Endothelial cell of umbilical vein (primary cell): ENCODE measurements around the gene RPS18.
"Not testable (repeated sequence)": the region's sequence is repeated elsewhere in the genome, so short reads cannot be mapped to it uniquely, and the experiment has no call there.

Experiments
- CTCF ChIP-seq, 2 donors: IDR thresholded peaks; 1 replicate in 1 of 2; 2 replicates in 1 of 2; pipeline ENCODE4 v1.5.1; 2011; ENCODE audit warnings: low read length in 2 of 2, mild to moderate bottlenecking in 2 of 2, moderate library complexity in 2 of 2, control low read depth in 1 of 2, inconsistent platforms in 1 of 2, low read depth in 1 of 2; ENCODE audit not compliant: insufficient read depth in 1 of 2; ENCODE audit errors: extremely low read depth in 1 of 2
- EZH2 ChIP-seq: IDR thresholded peaks from 2 replicates; pipeline ENCODE4 v1.6.1; 2012; ENCODE audit warnings: borderline replicate concordance, low read depth, mild to moderate bottlenecking, moderate library complexity, low read length, inconsistent platforms; ENCODE audit not compliant: severe bottlenecking
- FOS ChIP-seq: IDR thresholded peaks from 2 replicates; pipeline ENCODE4 v1.6.1; 2011; ENCODE audit warnings: mild to moderate bottlenecking, low read length, moderate library complexity, borderline replicate concordance; ENCODE audit not compliant: insufficient read depth
- JUN ChIP-seq: IDR thresholded peaks from 2 replicates; pipeline ENCODE4 v1.6.1; 2011; ENCODE audit warnings: borderline replicate concordance, low read depth; ENCODE audit not compliant: insufficient read length, insufficient read depth
- MAX ChIP-seq: IDR thresholded peaks from 2 replicates; pipeline ENCODE4 v1.6.1; 2011; ENCODE audit not compliant: insufficient read depth, insufficient read length
- POLR2A ChIP-seq: IDR thresholded peaks from 2 replicates; pipeline ENCODE4 v1.6.1; 2012; ENCODE audit warnings: low read depth, mild to moderate bottlenecking, control low read depth, low read length
- POLR2AphosphoS5 ChIP-seq: IDR thresholded peaks from 2 replicates; pipeline ENCODE4 v1.6.1; 2012; ENCODE audit warnings: low read depth, mild to moderate bottlenecking, control low read depth, low read length, moderate library complexity; ENCODE audit not compliant: insufficient read depth

GRCh38 chr6:33262490-33262889, 9.4 kb upstream of the RPS18 start:
- TF ChIP-seq CTCF (IDR thresholded peaks at IDR 0.05; ENCODE audit: extremely low read depth in 1 of 2, insufficient read depth in 1 of 2, low read depth in 1 of 2, low read length in 2 of 2); POLR2A; EZH2; POLR2AphosphoS5; MAX; FOS; JUN: not testable (repeated sequence)
